Sigmoid colon (tissue), 7 donors: ENCODE results near the gene ADCY2. TPM values are rescaled to one million over a fixed set of nuclear protein-coding genes. Genes with fewer than 3 reads are reported as not detected.

Source experiments
- DNase-seq: peaks from one replicate; pipeline ENCODE4 v3.0.0-alpha.2; 2019
- H3K27ac ChIP-seq, 4 donors: fragments of 200-600 bp; sonication (generic); one replicate each; pipeline ENCODE4 v1.5.1; 2016 to 2019; ENCODE audit warnings: mild to moderate bottlenecking in 1 of 4
- H3K27me3 ChIP-seq, 3 donors: fragments of 200-600 bp; sonication (generic); one replicate each; pipeline ENCODE4 v1.5.1; 2019; ENCODE audit warnings: mild to moderate bottlenecking in 1 of 3
- H3K36me3 ChIP-seq, 4 donors: fragments of 200-600 bp; sonication (generic); one replicate each; pipeline ENCODE4 v1.5.1; 2016 to 2019
- H3K4me1 ChIP-seq, 4 donors: fragments of 200-600 bp; sonication (generic); one replicate each; pipeline ENCODE4 v1.5.1; 2017 to 2019
- H3K4me3 ChIP-seq, 4 donors: fragments of 200-600 bp; sonication (generic); one replicate each; pipeline ENCODE4 v1.5.1; 2017 to 2019; ENCODE audit warnings: mild to moderate bottlenecking in 2 of 4, moderate library complexity in 1 of 4
- H3K9me3 ChIP-seq, 4 donors: fragments of 200-600 bp in 3 of 4; sonication (generic) in 3 of 4; one replicate each; pipeline versions ENCODE4 v1.5.1 to v1.6.1; 2013 to 2019
- CTCF ChIP-seq, 4 experiments: fragments of 450-650 bp in 3 of 4; fragments of 200-600 bp in 1 of 4; IDR thresholded peaks; one replicate each; pipeline ENCODE4 v1.5.1; 2016 to 2019; ENCODE audit warnings: antibody characterized with exemption in 4 of 4, mild to moderate bottlenecking in 3 of 4, moderate library complexity in 2 of 4
- EP300 ChIP-seq, 4 donors: sonication (generic); formaldehyde crosslinking; IDR thresholded peaks; one replicate each; pipeline ENCODE4 v1.6.1; 2017; ENCODE audit warnings: antibody characterized with exemption in 4 of 4
- POLR2A ChIP-seq, 2 donors: fragments of 450-650 bp; IDR thresholded peaks; one replicate each; pipeline ENCODE4 v1.6.1; 2016; ENCODE audit warnings: antibody characterized with exemption in 2 of 2, mild to moderate bottlenecking in 2 of 2, moderate library complexity in 2 of 2
- POLR2AphosphoS5 ChIP-seq, 4 donors: sonication (generic); formaldehyde crosslinking; IDR thresholded peaks; one replicate each; pipeline ENCODE4 v1.6.1; 2017; ENCODE audit warnings: antibody characterized with exemption in 4 of 4
- WGBS, 2 donors: extraction: QIAGEN DNeasy Blood & Tissue Kit; methylation state at CpG; one replicate each; pipeline ENCODE4 v1.1.7; 2013; 5-methylcytosine and 5-hydroxymethylcytosine counted together
- intact Hi-C: fragments of 100-400 bp; cut with DNase I; formaldehyde crosslinking; loops from one replicate; pipeline ENCODE4 v1.15.1; 2023
- polyA plus RNA-seq, 3 donors: library from polyadenylated mRNA; stranded (reverse); fragments of 200-250 nt; gene quantifications; one replicate each; pipeline ENCODE4 v1.2.3, GENCODE V29; 2013
- total RNA-seq, 4 donors: library from RNA; depleted of rRNA; stranded (reverse); fragments of >200 nt; gene quantifications; one replicate each; pipeline ENCODE4 v1.1.0, GENCODE V29; 2016
- donor health status: healthy with polysubstance abuse.
- donor health status: Bipolar disorder and iron deficiency.
- donor health status: healthy.

The ADCY2 gene
- total and polyA plus RNA-seq, 7 donors, result 0.69 to 9.5 (median 4.4) TPM

DNA sequence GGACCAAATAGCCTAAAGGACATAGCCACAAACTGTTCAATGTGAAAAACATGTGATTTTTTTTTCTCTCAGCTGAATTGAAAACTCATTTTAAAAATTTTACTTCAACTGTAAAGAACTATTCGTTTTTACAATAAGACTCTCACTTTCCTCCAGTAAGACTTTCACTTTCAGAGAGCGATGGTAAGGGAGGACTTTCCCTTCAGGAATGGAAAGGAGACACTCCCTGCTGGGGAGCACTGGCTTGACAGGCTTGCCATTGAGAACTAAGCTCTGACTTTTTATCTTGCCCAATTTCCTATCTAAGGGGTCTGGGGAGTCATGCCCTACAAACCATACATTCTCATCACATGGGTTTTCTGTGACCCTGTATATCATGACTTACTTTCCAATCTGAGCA is 268.3 kb downstream of the ADCY2 start:
- DNase-seq, result no peak
- intact Hi-C loops, result no loop called here
- Histone ChIP-seq H3K4me3 (no peak overlapping the region), H3K9me3 (no peaks in the 10 kb centered on the region), H3K27me3 (no peaks in the 10 kb centered on the region), H3K4me1 (no peaks in the 10 kb centered on the region), H3K27ac (no peak overlapping the region), H3K36me3 (no peaks in the 10 kb centered on the region)
- 53 to 77% methylated on average over 2 of the region's 2 CpGs for WGBS, 2 donors
- TF ChIP-seq EP300 (IDR thresholded peaks at IDR 0.05) (no peak), POLR2AphosphoS5 (IDR thresholded peaks at IDR 0.05) (no peak), CTCF (IDR thresholded peaks at IDR 0.05) (no peak), POLR2A (IDR thresholded peaks at IDR 0.05) (no peak)

DNA sequence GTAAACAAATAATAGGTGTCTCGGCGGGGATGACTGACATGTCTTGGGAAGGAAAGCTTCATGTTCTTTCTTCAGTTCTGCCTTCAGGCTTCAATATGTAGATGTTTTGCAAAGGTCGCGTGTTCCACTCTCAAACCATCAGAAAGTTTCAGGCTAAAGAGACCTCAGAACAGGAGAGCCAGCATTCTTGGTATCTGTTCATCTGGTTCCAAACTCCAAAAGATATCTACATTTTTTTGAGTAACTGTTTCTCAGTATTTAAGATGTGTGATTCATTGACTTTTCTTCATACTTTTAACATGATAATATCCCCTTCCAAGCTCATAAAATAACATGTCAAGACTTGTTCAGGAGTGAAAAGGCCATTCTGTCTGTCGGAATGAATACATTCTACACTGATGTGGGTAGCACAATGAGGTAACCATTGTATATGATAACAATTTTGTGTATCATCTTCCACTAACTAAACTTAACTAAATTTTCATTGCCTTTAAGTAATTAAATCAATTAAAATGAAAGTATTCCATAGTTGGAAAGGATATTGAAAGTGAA is 271.4 kb downstream of the ADCY2 start:
- no peaks in the 10 kb centered on the region for H3K9me3 ChIP-seq
- no peak overlapping the region for H3K27ac ChIP-seq
- TF ChIP-seq EP300 (IDR thresholded peaks at IDR 0.05), result no peak
- no peak for TF ChIP-seq POLR2AphosphoS5 (IDR thresholded peaks at IDR 0.05)
- no peak for TF ChIP-seq CTCF (IDR thresholded peaks at IDR 0.05)
- no peak for TF ChIP-seq POLR2A (IDR thresholded peaks at IDR 0.05)
- H3K36me3 ChIP-seq, result no peaks in the 10 kb centered on the region
- H3K27me3 ChIP-seq, result no peaks in the 10 kb centered on the region
- no peak overlapping the region for H3K4me3 ChIP-seq
- DNase-seq, result no peak
- H3K4me1 ChIP-seq, result no peaks in the 10 kb centered on the region
- intact Hi-C loops, result no loop called here
- WGBS, 2 donors, result 70 to 85% methylated on average over 5 of the region's 5 CpGs

DNA sequence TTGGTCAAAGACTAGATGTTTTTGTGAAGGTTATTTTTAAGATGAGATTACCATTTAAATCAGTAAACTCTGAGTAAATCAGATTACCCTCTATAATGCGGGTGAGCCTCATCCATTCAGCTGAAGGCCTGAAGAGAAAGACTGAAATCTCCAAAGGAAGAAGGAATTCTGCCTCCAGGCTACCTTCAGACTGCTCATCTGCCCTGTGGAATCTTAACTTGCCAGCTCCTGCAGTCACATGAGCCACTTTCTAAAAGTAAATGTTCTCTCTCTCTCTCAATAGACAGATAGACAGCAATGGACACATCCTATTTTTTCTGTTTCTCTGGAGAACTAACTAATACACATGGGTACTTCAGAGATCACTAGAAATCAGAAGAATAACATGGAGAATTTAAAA is 272.2 kb downstream of the ADCY2 start:
- Histone ChIP-seq H3K4me3 (no peak overlapping the region), H3K27me3 (no peaks in the 10 kb centered on the region), H3K27ac (no peak overlapping the region), H3K9me3 (no peaks in the 10 kb centered on the region), H3K36me3 (no peaks in the 10 kb centered on the region), H3K4me1 (no peaks in the 10 kb centered on the region)
- no peak for TF ChIP-seq POLR2A (IDR thresholded peaks at IDR 0.05)
- TF ChIP-seq EP300 (IDR thresholded peaks at IDR 0.05), result no peak
- TF ChIP-seq CTCF (IDR thresholded peaks at IDR 0.05), result no peak
- no peak for TF ChIP-seq POLR2AphosphoS5 (IDR thresholded peaks at IDR 0.05)
- intact Hi-C loops, result no loop called here
- no peak for DNase-seq
- 87 to 94% methylated on average over 1 of the region's 1 CpG for WGBS, 2 donors

GRCh38 chr5:7668627-7669026 is 272.7 kb downstream of the ADCY2 start:
- DNase-seq, result no peak
- Histone ChIP-seq H3K9me3 (no peaks in the 10 kb centered on the region), H3K27ac (no peak overlapping the region), H3K4me3 (no peak overlapping the region), H3K4me1 (no peaks in the 10 kb centered on the region), H3K36me3 (no peaks in the 10 kb centered on the region), H3K27me3 (no peaks in the 10 kb centered on the region)
- intact Hi-C loops, result no loop called here
- TF ChIP-seq POLR2AphosphoS5 (IDR thresholded peaks at IDR 0.05) (no peak), CTCF (IDR thresholded peaks at IDR 0.05) (no peak), POLR2A (IDR thresholded peaks at IDR 0.05) (no peak), EP300 (IDR thresholded peaks at IDR 0.05) (no peak)

GRCh38 chr5:7671381-7671993 is 275.5 kb downstream of the ADCY2 start:
- H3K36me3 ChIP-seq, result no peaks in the 10 kb centered on the region
- intact Hi-C loops, result no loop called here
- H3K4me3 ChIP-seq, result no peak overlapping the region
- no peak for TF ChIP-seq EP300 (IDR thresholded peaks at IDR 0.05)
- TF ChIP-seq POLR2AphosphoS5 (IDR thresholded peaks at IDR 0.05), result no peak
- TF ChIP-seq CTCF (IDR thresholded peaks at IDR 0.05), result no peak
- TF ChIP-seq POLR2A (IDR thresholded peaks at IDR 0.05), result no peak
- no peak overlapping the region for H3K27ac ChIP-seq
- DNase-seq, result no peak
- peaks cover 0 to 9% (median 0%) of the 10 kb centered on the region in 4 donors for H3K4me1 ChIP-seq
- 78 to 79% methylated on average over 7 of the region's 7 CpGs for WGBS, 2 donors
- no peaks in the 10 kb centered on the region for H3K9me3 ChIP-seq
- no peaks in the 10 kb centered on the region for H3K27me3 ChIP-seq
